ENCODE data around the gene CELSR1. TPM values are rescaled to one million over a fixed set of nuclear protein-coding genes. Genes with fewer than 3 reads are reported as not detected.

Gene CELSR1
- total RNA-seq, 1 experiment from 2014 or later, result 22.6 TPM

DNA sequence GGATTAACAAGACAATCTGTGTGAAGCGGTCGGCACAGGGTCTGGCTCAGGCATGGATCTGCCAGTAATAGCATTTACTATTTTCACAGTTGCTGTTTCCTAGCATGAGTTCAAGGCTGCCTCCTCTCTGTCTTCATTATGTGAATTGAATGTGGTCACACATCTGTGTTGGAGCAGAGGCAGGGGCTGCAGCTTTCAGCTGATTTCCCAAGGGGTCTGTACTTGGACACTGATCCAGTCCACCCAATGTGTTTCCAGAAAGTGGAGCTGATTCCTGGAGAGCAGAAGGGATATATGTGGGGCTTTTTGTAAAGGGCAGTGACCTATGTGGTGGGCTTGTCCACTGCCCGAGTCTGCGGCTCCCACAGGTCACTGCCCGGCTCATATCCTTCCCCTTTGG, 3.5 kb upstream of the CELSR1 start:
- no peak overlapping the region for H3K18ac ChIP-seq (ENCODE audit: insufficient read length, low read depth, low read length)
- no peak overlapping the region for H3K4me2 ChIP-seq (ENCODE audit: insufficient read depth, insufficient read length, low read length)
- peaks cover 6 to 10% of the 10 kb centered on the region in 2 experiments for H3K4me1 Mint-ChIP-seq
- H3K4me1 ChIP-seq (ENCODE audit: insufficient read depth, low read length), result no peaks in the 10 kb centered on the region
- peaks cover 54% of the 10 kb centered on the region for H3K27me3 Mint-ChIP-seq (ENCODE audit: low read depth)
- no peak overlapping the region for H3K56ac ChIP-seq (ENCODE audit: insufficient read length, low read depth, low read length)
- peaks cover 0 to 3% of the 10 kb centered on the region in 2 experiments; a peak in 1 of 5 replicates for H3K9me3 Mint-ChIP-seq
- H3K27ac Mint-ChIP-seq, result peak overlapping the region in 1 of 3 experiments; percentile 22; a peak in 1 of 7 replicates
- no peak overlapping the region for H3T11ph ChIP-seq (ENCODE audit: low read length)
- H3K23me2 ChIP-seq (ENCODE audit: insufficient read length, low read depth, low read length, poor library complexity, severe bottlenecking), result peaks cover 14% of the 10 kb centered on the region
- H4K20me1 ChIP-seq (ENCODE audit: control insufficient read depth, insufficient read depth, insufficient read length), result no peaks in the 10 kb centered on the region
- H2AFZ ChIP-seq (ENCODE audit: low read length), result no peak overlapping the region
- H4K91ac ChIP-seq (ENCODE audit: insufficient read length, low read depth, low read length), result no peak overlapping the region
- TF ChIP-seq, protein P1, sequence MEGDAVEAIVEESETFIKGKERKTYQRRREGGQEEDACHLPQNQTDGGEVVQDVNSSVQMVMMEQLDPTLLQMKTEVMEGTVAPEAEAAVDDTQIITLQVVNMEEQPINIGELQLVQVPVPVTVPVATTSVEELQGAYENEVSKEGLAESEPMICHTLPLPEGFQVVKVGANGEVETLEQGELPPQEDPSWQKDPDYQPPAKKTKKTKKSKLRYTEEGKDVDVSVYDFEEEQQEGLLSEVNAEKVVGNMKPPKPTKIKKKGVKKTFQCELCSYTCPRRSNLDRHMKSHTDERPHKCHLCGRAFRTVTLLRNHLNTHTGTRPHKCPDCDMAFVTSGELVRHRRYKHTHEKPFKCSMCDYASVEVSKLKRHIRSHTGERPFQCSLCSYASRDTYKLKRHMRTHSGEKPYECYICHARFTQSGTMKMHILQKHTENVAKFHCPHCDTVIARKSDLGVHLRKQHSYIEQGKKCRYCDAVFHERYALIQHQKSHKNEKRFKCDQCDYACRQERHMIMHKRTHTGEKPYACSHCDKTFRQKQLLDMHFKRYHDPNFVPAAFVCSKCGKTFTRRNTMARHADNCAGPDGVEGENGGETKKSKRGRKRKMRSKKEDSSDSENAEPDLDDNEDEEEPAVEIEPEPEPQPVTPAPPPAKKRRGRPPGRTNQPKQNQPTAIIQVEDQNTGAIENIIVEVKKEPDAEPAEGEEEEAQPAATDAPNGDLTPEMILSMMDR (conservative IDR thresholded peaks at IDR 0.05), result no peak
- H3K36me3 Mint-ChIP-seq (ENCODE audit: insufficient read depth in 1 of 3, low read depth in 3 of 3), result peaks cover 3 to 4% (median 4%) of the 10 kb centered on the region in 3 experiments; a peak in 5 of 7 replicates
- no peak overlapping the region for H3K14ac ChIP-seq (ENCODE audit: insufficient read depth, low read length)
- no peak overlapping the region for H3K23ac ChIP-seq (ENCODE audit: insufficient read length, low read depth, low read length)
- no peak overlapping the region for H2BK15ac ChIP-seq (ENCODE audit: low read depth, low read length)
- no peak overlapping the region for H4K8ac ChIP-seq (replicated peaks; ENCODE audit: insufficient read length, low read depth, low read length)
- H2BK20ac ChIP-seq (ENCODE audit: low read depth, low read length, poor library complexity, severe bottlenecking), result no peak overlapping the region
- no peak overlapping the region for H2BK120ac ChIP-seq (ENCODE audit: low read depth, low read length, poor library complexity, severe bottlenecking)
- H3K4ac ChIP-seq (ENCODE audit: low read depth, low read length), result no peak overlapping the region
- H2BK12ac ChIP-seq (ENCODE audit: insufficient read length, low read depth, low read length), result no peak overlapping the region
- no peak overlapping the region for H3K27ac ChIP-seq (ENCODE audit: insufficient read length, low read depth, low read length)
- H3K79me1 ChIP-seq (ENCODE audit: insufficient read depth, low read depth, low read length, poor library complexity, severe bottlenecking), result no peaks in the 10 kb centered on the region
- DNase-seq, result no peak
- no peak overlapping the region for H2BK5ac ChIP-seq (ENCODE audit: insufficient read length, low read length)
- H4K5ac ChIP-seq (ENCODE audit: insufficient read length, low read depth, low read length), result no peak overlapping the region
- no CpG with 5 or more reads among the region's 5 CpGs for WGBS (ENCODE audit: extremely low coverage, insufficient read length, low lambda C conversion rate)
- no peak overlapping the region for H2AK5ac ChIP-seq (ENCODE audit: insufficient read length, low read length)
- H3K27me3 ChIP-seq (ENCODE audit: insufficient read depth, low read length), result peaks cover 16% of the 10 kb centered on the region; the same call in 1 of the 2 replicates
- H3K4me3 Mint-ChIP-seq, result no peak overlapping the region
- no peaks in the 10 kb centered on the region for H3K79me2 ChIP-seq (ENCODE audit: insufficient read depth, low read length)
- H3K9me3 ChIP-seq (ENCODE audit: control insufficient read depth, low read depth, low read length), result no peaks in the 10 kb centered on the region
- no peak overlapping the region for H3K9ac ChIP-seq (ENCODE audit: extremely low read depth, insufficient read length, low read length)

All from H9 (cell line).